ENCODE data around the gene GDF3. TPM values are rescaled to one million over a fixed set of nuclear protein-coding genes. Genes with fewer than 3 reads are reported as not detected.

GDF3 gene
- total and polyA plus RNA-seq, 2 experiments from 2014 or later, result 0.19 TPM; not detected in 1

DNA sequence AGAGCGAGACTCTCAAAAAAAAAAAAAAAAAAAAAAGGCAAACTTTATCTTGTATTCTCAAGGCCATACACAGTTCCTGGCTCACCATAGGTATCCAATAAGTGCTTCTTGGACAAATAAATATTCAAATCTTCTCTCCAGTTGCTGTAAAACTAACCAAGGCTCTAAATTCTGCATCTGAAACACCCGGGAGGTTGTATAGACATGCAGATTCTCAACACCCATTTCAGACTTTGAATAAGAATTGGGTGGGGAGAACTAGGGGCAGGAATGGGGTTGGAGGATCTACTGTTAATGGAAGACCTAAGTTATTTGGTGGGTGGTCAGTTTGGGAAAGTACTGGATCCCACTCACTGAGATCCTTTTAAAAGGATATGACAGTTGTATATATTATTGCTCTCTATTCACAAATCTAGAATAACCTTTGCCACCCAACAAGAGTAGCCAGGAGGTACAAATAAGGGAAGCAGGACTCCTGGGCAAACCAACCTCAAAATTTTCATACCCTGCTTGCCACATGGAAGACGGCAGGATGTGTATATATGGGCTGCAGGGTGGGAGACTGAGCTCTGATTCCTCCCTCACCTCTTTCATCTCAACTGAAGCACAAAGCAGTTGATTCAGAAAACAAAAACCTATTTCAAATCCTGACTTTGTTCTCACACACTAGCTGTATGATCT is 879 bp downstream of the GDF3 start:
- Histone ChIP-seq H4K20me1 (ENCODE audit: insufficient read depth, poor library complexity, severe bottlenecking) (no peaks in the 10 kb centered on the region), H3K9me2 (replicated peaks; ENCODE audit: insufficient read depth) (no peaks in the 10 kb centered on the region), H3K4me1 (ENCODE audit: insufficient read depth) (no peaks in the 10 kb centered on the region), H3K36me3 (replicated peaks; ENCODE audit: insufficient read depth, low read depth) (no peaks in the 10 kb centered on the region), H3K27ac (no peak overlapping the region), H3K79me2 (no peaks in the 10 kb centered on the region), H3K27me3 (no peaks in the 10 kb centered on the region), H3K4me3 (no peak overlapping the region), H3K9me3 (ENCODE audit: low read depth) (no peaks in the 10 kb centered on the region), H2AFZ (no peak overlapping the region), H3K4me2 (no peak overlapping the region)
- DNase-seq (ENCODE audit: low spot score), result no peak
- TF ChIP-seq, protein P1, sequence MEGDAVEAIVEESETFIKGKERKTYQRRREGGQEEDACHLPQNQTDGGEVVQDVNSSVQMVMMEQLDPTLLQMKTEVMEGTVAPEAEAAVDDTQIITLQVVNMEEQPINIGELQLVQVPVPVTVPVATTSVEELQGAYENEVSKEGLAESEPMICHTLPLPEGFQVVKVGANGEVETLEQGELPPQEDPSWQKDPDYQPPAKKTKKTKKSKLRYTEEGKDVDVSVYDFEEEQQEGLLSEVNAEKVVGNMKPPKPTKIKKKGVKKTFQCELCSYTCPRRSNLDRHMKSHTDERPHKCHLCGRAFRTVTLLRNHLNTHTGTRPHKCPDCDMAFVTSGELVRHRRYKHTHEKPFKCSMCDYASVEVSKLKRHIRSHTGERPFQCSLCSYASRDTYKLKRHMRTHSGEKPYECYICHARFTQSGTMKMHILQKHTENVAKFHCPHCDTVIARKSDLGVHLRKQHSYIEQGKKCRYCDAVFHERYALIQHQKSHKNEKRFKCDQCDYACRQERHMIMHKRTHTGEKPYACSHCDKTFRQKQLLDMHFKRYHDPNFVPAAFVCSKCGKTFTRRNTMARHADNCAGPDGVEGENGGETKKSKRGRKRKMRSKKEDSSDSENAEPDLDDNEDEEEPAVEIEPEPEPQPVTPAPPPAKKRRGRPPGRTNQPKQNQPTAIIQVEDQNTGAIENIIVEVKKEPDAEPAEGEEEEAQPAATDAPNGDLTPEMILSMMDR (IDR thresholded peaks at IDR 0.05; ENCODE audit: poor library complexity), result no peak
- TF ChIP-seq EZH2phosphoT487 (IDR thresholded peaks at IDR 0.05; ENCODE audit: low read depth, severe bottlenecking, unreplicated experiment) (no peak), EZH2 (IDR thresholded peaks at IDR 0.05; ENCODE audit: borderline replicate concordance) (no peak)
- WGBS (ENCODE audit: low lambda C conversion rate, missing lambda C conversion rate), result 62% methylated on average over 3 of the region's 3 CpGs

DNA sequence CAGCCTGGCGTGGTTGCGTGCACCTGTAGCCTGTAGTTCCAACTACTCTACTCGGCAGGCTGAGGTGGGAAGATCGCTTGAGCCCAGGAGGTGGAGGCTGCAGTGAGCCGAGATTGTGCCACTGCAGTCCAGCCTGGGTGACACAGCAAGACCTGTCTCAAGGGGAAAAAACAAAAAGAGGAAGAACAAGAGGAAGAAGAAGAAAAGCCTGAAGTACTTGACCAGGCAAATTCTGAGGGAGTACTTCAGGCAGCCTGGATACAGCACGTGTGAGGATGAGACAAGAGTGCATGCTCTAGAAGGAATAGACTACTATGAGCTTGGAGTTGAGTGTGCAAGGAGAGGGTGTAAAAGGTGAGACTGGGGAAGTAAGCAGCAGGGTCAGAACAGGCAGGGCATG is 1.8 kb downstream of the GDF3 start:
- 83% methylated on average over 6 of the region's 6 CpGs for WGBS (ENCODE audit: low lambda C conversion rate, missing lambda C conversion rate)
- TF ChIP-seq EZH2phosphoT487 (IDR thresholded peaks at IDR 0.05; ENCODE audit: low read depth, severe bottlenecking, unreplicated experiment) (no peak), EZH2 (IDR thresholded peaks at IDR 0.05; ENCODE audit: borderline replicate concordance) (no peak)
- TF ChIP-seq, protein P1 (IDR thresholded peaks at IDR 0.05; ENCODE audit: poor library complexity), result no peak
- Histone ChIP-seq H3K27me3 (no peaks in the 10 kb centered on the region), H3K4me3 (no peak overlapping the region), H3K4me1 (ENCODE audit: insufficient read depth) (no peaks in the 10 kb centered on the region), H2AFZ (no peak overlapping the region), H3K79me2 (no peaks in the 10 kb centered on the region), H3K36me3 (replicated peaks; ENCODE audit: insufficient read depth, low read depth) (no peaks in the 10 kb centered on the region), H3K27ac (no peak overlapping the region), H3K4me2 (no peak overlapping the region), H3K9me3 (ENCODE audit: low read depth) (no peaks in the 10 kb centered on the region), H4K20me1 (ENCODE audit: insufficient read depth, poor library complexity, severe bottlenecking) (no peaks in the 10 kb centered on the region), H3K9me2 (replicated peaks; ENCODE audit: insufficient read depth) (no peaks in the 10 kb centered on the region)
- no peak for DNase-seq (ENCODE audit: low spot score)

DNA sequence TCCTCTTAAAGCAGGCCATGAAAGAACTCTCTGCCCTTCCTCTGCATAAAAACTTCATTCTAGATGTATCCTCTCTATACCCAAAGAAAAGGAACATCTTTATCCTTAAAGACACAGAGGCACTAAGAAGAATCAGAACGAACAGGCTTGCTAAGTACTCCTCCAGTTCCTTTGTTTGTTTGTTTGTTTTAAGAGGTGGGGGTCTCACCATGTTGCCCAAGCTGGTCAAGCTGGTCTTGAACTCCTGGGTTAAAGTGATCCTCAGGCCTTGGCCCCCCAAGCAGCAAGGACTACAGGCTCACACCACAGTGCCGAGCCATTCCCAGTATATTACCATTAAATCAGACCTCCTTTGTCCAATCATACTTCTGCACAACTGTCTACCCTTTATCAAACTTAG is 14.0 kb downstream of the GDF3 start:
- Histone ChIP-seq H3K4me3 (no peak overlapping the region), H3K36me3 (replicated peaks; ENCODE audit: insufficient read depth, low read depth) (no peaks in the 10 kb centered on the region), H2AFZ (no peak overlapping the region), H3K27me3 (no peaks in the 10 kb centered on the region), H3K27ac (no peak overlapping the region), H3K4me2 (no peak overlapping the region), H4K20me1 (ENCODE audit: insufficient read depth, poor library complexity, severe bottlenecking) (no peaks in the 10 kb centered on the region), H3K9me3 (ENCODE audit: low read depth) (no peaks in the 10 kb centered on the region), H3K79me2 (no peaks in the 10 kb centered on the region), H3K4me1 (ENCODE audit: insufficient read depth) (no peaks in the 10 kb centered on the region), H3K9me2 (replicated peaks; ENCODE audit: insufficient read depth) (no peaks in the 10 kb centered on the region)
- no peak for TF ChIP-seq EZH2 (IDR thresholded peaks at IDR 0.05; ENCODE audit: borderline replicate concordance)
- TF ChIP-seq, protein P1 (IDR thresholded peaks at IDR 0.05; ENCODE audit: poor library complexity), result no peak
- TF ChIP-seq EZH2phosphoT487 (IDR thresholded peaks at IDR 0.05; ENCODE audit: low read depth, severe bottlenecking, unreplicated experiment), result no peak
- no peak for DNase-seq (ENCODE audit: low spot score)
- WGBS (ENCODE audit: low lambda C conversion rate, missing lambda C conversion rate), result 58% methylated on average over 2 of the region's 2 CpGs

Data from hepatocyte (in vitro differentiated cells).